ENCODE results near the gene SLC1A1.
"Not testable (repeated sequence)": the region's sequence is repeated elsewhere in the genome, so short reads cannot be mapped to it uniquely, and the experiment has no call there.

Gene SLC1A1

DNA sequence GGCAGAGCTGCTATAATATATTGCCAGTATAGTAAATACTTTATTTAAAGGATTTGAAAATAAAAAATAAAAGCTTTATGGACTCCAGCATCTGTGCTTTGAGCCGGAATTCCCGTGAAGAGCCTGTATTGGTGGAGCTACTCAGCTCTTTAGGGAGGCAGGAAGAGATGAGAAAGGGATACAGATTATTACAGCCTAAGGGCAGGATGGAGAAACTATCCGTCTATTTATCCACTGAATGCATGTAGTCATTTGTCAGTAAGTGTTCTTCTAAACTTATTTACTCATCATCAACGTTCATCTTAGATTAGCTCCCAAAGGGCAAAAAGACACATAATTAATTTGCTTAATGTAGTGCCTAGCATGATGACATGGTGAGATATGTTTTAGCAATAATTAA is 48.4 kb downstream of the SLC1A1 start:
- no peak for DNase-seq
- intact Hi-C loops (cut with DNase I) = no loop called here

DNA sequence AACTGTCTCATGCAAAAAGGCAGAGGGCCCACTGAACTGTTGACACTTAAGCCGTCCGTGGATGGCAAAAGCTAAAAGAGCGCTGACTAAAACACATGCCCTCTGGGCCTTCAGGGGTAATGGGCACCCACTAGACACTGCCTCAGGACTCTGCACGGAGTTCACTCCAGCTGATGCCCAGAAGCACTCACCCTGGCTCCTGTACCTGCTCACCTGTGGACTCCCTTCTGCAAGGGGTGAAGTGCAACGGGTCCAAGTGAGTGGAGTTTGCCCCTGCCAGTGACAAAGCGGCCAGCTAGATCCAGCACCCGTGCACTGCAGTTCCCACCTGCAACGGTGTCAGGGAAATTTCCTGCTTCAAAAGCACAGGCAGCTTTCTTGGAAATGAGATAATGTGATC is 50.2 kb downstream of the SLC1A1 start:
- no peak for DNase-seq
- intact Hi-C loops (cut with DNase I) = no loop called here

DNA sequence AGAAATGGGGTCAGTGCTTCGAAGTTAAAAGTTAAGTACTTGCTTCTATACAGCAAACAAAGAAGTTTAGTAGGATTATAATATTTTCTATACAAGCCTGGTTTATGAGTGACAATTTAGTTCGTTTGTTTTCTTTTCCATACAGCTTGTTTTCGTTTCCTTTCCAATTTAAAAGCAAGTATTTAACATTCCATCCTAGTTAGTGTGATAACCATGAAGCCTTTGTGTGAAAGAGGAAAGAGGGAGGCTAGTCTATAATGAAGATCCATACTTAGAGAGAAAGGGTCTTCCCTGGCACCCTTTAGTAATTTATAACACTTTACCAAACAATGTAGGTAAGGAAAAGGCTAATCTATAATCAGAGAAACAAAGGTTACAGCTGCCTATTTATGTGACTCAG is 51.0 kb downstream of the SLC1A1 start:
- intact Hi-C loops (cut with DNase I) = no loop called here

DNA sequence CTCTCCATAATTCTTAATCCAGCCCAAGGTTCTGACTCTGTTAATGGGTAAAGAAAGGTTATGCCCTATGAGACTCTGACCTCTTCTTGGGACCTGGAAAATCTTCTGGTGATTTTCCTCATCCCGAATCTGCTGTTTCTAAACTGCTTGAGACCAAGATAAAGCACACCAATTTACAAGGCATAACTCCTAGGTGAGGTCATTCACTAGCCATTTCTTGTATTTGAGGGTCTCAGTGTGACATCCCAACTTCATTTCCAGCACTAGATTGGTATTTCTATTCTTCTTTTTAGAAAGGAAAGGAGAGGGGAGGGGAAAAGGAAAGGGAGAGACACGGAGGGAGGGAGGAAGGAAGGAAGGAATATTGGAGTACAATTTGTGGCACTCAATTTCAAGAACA is 51.6 kb downstream of the SLC1A1 start:
- no peak for DNase-seq
- intact Hi-C loops (cut with DNase I) = no loop called here

More for the DNA sequence above, 51.0 kb downstream of the SLC1A1 start:
- DNase-seq = no peak

DNA sequence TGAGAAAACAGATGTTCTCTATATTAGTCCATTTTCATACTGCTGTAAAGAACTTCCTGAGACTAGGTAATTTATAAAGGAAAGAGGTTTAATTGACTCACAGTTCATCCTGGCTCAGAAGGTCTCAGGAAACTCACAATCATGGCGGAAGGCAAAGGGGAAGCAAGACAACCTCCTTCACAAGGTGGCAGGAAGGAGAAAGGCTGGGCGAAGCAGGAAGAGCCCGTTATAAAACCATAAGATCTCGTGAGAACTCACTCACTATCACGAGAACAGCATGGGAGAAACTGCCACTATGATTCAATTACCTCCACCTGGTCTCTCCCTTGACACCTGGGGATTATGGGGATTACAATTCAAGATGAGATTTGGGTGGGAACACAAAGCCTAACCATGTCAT is 54.4 kb downstream of the SLC1A1 start:
- intact Hi-C loops (cut with DNase I); DNase-seq: not testable (repeated sequence)

DNA sequence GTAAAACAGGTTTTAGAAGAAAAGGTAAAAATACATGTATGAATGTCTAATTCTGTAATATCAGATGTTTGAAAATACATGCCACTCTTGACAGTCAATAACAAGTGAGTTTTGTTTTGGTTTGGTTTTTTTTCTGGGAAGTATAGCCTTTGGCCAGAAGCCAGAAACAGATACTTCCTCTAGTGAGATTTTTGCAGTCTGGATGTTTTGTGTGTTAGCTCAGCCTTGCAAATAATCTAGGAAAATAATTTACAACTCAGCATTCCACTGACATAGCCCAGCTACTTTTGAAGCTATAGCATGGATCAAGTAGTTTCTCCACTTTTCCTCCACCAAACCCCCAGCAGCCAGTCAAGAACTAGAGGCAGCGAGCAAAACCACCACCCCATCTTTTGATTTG is 56.7 kb downstream of the SLC1A1 start:
- intact Hi-C loops (cut with DNase I) = no loop called here
- no peak for DNase-seq

DNA sequence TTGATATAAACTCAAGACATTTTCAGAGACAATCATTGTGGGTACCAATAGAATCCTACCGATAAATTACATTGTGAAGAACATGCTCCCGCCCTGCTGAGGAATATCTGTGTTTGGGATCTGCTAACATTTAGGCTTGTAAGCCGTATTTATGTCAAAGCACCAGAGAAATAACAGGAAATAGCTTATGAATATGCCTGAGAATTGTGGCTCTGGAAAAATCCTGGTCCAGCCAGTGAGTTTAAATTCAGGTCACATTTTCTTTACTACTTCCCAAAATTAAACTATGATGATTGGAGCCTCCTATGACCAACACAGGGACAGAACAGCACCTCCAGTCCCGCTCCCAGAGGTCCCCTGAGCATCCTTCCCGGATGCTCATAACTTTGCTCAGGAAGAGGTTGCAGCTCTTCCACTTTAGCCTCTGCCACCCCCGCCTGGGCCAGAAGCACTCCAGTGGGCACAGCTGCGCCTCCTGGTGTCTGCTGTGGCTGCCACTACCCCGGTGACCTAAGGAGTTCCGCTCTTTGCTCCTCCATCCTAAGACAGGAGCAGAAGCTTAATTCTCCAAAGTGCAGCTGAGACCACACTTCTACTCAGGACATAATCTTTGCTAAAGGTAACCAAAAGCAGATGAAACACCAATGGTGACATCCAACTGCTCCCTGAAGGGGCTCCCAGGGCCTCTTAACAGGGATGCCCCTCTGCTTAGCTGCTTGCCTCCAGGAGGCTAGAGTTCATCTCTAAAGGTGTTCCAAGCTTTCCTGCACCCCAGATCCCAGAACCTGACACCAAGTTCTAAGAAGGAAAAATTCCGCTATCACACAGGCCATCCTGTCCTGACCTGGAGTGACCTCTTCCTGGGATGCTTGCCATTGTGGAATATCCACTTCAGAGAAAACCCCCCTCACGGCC is 58.8 kb downstream of the SLC1A1 start:
- no peak for DNase-seq
- intact Hi-C loops (cut with DNase I) = no loop called here

DNA sequence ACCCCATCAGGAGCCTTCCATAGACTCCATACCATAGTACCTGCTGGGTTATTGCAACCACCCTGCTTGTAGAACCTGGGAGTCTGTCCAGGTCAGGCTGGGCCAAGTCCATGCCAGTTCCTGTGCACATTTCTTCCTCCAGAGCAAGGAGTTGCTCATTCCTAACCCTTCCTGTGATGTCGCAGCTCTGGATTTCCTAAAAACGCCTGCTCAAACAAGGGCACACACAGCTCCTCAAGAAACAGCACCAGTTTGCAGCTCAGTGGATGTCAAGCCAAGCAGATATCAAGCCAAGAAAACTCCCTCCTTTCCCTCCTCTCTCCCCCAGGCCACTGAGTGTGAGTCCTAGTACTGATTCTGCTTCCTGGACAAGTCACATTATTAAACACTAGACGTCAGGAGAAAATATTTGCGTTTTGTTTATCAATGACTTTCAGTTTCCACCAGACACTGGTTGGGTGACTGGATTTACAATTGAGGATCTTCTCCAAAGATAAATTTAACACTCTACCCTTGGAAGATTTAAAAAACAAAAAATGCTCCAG is 59.6 kb downstream of the SLC1A1 start:
- intact Hi-C loops (cut with DNase I) = no loop called here

DNA sequence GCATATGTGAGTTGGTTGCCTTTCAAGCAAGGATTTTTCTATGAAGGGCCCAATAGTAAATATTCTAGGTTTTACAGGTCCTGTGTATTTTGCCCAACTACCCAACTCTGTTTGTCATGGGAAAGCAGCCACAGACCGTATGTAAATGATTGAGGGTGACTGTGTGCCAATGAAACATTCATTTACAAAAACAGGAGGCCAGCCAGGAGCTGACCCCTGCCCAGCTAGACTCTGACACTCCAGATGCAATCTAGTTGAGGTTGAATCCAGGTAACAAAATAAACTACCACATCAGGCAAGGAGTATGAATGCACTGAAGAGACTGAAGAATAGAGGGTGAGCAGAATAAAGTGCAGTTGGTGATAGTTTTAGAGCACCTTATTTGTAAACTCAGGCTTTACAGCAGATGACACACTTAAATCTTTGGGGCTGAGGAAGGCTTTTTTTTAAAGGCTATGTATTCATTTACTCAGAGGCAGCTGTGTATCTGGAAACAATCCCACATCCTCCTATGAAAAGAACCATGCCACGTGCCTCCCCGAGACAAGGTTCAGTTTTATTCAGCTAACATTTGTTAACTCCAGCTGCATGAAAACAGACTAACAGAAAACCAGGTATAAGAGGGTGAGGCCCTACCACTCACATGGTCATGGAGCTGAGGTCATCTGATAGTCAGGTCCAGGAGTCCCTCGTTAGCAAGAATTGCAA is 60.7 kb downstream of the SLC1A1 start:
- intact Hi-C loops (cut with DNase I) = no loop called here
- peak in 1 of 10 donors; percentile 20 for DNase-seq

More for the DNA sequence above, 59.6 kb downstream of the SLC1A1 start:
- DNase-seq = no peak

DNA sequence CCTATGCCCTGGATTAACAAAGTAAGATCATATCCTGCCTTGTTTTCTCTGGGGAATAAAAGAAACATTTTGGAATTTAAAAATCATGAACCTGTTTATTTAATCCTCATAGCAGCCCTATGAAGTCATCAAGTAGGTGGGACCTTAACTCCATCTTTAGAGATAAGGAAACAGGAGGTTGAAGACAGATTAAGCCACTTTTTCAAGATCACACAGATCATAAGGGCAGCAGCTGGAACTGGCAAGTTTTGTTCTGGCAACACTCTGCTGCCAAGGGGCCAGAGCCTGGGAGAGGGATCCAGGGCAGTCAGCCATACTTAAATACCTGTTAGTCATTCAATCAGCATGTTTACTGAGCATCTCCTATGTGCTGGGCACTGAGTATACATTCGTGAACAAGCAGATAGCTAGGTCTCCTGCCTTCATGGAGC is 63.7 kb downstream of the SLC1A1 start:
- intact Hi-C loops (cut with DNase I) = no loop called here

DNA sequence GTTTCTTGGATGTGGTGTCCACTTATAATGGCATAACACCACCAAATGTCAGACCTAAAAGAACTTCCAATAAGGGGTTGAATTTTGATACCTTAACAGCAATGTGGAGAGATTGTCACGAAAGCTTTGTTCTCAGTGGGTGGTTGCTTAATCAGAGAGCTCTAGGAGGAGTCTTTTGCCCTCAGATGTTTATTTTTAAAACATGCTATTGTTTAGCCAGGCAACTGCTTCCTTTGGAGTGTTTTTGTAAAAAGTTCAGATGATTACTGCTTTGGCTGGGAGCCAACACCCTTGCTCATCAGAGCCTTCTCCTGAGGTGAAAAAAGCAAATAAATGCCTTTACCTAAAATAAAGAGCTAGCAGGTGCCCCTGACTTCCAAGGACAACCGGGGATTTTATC is 65.0 kb downstream of the SLC1A1 start:
- no peak for DNase-seq
- intact Hi-C loops (cut with DNase I) = no loop called here

More for the DNA sequence above, 63.7 kb downstream of the SLC1A1 start:
- DNase-seq = no peak

DNA sequence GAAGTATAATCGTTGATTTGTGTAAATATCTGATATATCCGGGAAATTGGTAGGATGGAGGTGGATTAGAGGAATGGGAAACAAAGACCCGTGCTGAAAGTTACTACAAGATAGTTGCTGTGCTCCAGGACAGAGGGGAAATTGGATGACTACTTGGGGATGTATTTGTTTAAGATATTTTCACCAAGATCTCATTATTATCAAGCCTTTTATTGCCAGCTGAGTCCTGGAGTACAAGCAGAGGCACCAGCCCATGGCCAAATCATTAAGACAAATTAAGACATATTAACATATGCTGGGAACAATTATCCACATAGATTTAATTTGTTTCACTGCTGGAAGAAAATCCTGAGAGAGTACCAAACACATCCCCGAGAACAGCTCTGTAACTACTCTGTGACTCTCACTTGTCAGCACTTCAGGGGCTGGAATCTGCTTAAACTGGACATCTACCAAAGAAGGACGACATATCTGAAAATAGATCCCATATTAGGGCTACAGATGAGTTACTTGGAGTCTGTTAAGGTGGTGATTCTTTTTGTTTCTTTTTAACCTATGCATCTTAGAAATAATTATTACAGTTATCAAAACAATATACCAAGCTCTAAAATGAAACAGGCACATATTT is 68.2 kb downstream of the SLC1A1 start:
- intact Hi-C loops (cut with DNase I) = no loop called here
- no peak for DNase-seq

DNA sequence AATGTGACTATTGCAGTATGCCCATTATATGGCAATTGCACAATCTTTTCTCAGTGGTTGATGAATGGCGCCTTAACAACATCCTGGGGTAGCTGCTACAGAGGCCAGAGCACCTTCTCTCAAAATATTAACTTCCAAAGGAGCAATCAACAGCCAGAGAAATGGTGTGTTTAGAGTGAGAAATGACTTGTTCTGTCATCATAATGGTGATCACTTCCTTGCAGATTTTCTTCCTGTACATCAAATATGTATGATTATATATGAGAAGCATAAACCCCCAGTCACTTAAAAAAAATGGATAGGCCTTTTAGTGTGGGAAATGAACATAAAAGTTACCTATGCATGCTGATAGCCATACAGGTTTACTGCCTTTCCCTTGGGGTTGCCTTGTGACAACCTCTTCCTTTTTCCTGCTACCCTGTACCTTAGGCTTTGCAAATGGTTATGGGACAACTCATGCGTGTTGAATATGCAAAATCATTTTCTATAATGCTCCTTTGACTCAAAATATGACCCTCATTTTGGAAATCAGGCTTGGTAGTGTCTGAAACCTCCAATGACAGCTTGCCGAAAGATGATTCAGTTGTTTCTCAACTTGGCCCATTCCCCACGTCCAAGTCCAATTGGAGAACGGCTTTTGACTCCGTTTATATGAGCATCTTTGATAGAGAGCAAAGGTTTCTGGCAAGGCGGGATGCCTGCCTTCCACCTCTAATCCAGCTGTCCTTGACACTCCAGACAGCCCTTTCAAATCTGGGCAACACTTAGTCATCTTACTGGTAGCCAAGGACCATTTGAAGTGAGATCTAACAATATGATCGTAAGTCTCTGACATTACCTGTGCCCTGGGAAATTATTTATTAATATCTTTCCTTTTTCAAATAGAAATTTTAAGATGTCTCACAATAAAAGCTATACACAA is 69.3 kb downstream of the SLC1A1 start:
- intact Hi-C loops (cut with DNase I) = no loop called here
- no peak for DNase-seq

DNA sequence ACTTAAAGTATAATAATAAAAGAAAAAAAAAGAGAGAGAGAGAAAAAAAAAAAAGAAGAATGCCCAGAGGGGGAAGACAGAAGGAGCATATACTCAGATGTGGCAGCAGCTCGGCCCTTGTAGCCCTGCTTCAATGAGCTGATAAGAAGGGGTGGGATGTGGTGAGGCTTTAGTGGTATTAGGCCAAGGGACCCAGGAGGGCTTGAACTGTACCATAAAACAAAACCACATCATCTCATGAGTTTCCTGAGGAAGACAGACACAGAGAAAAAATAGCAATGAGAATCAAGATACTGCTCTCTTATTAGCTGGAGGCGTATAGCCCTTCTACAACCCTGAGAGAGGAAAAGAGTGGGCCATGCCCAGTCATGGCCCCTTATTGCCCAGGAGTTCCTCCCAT is 72.8 kb downstream of the SLC1A1 start:
- intact Hi-C loops (cut with DNase I) = no loop called here
- DNase-seq = no peak

DNA sequence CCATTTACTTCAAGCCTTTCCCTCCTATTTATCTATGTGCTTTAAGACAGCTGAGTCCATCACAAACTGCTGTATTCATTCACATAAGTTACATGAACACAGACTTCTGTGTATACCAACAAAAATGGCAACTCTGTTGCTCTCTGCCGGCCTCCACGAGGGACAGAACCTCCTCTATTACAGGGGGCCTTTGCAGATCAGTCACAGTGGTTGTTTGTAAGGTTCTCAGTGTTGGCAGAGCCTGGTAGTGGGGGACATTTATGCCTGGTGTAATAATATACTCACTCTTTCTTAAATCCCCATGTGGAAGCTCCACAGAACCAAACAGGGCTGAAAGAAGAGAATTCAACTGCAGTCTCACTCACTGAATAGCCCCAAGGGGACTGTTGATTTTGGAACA is 76.5 kb downstream of the SLC1A1 start:
- no peak for DNase-seq
- intact Hi-C loops (cut with DNase I) = no loop called here

DNA sequence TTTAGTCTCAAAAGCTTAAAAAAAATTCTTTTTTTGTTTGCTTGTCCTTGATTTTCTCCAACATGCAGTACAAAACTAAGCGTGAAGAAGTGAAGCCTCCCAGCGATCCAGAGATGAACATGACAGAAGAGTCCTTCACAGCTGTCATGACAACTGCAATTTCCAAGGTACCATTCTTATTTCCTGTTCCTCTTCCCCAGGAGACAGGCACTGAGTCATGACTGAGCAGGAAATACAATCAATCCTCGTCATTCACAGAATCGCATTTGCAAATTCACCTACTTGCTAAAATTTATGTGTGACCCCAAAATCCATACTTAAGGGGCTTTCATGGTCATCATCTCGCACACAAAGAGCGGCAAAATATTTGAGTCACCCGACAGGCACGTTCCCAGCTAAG is 77.3 kb downstream of the SLC1A1 start:
- no peak for DNase-seq
- intact Hi-C loops (cut with DNase I) = no loop called here

DNA sequence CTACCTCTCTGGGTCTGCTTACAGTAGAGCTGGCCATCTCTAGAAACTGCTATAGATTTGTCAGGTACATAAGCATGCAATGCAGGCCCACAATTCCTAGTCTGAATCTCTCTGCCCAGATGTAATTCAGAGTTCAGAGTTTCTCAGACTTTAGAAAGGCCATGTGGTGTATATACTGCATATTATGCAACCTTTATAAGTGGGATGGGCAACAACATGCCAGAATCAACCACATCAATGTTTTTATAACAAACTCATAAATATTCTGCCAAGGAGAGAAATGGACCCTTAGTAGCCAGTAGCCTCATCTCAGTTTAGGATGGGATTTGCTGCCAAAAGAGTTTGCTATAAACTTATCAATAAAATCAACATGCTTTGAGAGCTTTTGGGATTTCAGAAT is 78.8 kb downstream of the SLC1A1 start:
- intact Hi-C loops (cut with DNase I) = no loop called here
- no peak for DNase-seq

DNA sequence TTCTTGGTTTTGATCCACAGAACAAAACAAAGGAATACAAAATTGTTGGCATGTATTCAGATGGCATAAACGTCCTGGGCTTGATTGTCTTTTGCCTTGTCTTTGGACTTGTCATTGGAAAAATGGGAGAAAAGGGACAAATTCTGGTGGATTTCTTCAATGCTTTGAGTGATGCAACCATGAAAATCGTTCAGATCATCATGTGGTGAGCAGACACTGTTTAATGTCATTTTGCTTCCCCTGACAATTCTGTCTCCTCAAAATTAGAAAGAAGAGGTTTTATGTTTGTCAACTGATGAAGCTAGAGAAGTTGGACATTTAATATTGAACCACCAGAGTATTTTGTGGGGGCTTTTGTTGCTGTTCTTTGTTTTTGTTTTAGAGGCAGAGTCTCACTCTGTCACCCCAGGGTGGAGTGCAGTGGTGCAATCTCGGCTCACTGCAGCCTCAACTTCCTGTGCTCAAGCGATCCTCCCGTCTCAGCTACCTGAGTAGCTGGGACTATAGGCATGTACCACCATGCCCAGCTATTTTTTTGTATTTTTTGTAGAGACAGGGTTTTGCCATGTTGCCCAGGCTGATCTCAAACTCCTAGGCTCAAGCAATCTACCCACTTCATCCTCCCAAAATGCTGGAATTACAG is 82.0 kb downstream of the SLC1A1 start:
- no peak for DNase-seq
- intact Hi-C loops (cut with DNase I) = no loop called here

DNA sequence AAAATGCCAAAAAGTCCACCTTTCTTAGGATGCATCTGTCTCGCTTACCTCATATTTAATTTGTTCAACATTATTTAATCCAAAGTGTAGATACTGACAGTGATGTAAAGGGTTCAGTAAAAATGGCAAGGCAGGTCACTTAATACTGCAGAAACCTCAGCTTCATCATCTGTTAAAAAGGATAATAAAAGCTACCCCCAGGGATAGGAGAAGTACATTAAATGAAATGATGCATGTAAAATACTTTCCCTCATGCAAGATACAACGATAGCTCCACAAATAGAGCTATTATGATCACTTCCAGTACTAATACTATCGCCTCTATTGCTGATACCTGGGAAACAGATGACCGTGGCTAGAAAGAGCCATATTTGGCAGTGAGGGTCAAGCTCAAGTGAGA is 82.9 kb downstream of the SLC1A1 start:
- no peak for DNase-seq
- intact Hi-C loops (cut with DNase I) = no loop called here

Measured in posterior cingulate gyrus (tissue), 11 donors.